Stomach (tissue), 4 donors: Measurements from ENCODE around the gene IQCM.

Source experiments
- CTCF ChIP-seq, 7 experiments: fragments of 450-650 bp in 4 of 7; fragments of 200-600 bp in 3 of 7; sonication (generic) in 3 of 7; IDR thresholded peaks; one replicate each; pipeline ENCODE4 v1.5.1; 2016 to 2019; ENCODE audit warnings: antibody characterized with exemption in 7 of 7, control low read depth in 2 of 7, mild to moderate bottlenecking in 1 of 7
- POLR2A ChIP-seq, 4 donors: fragments of 450-650 bp; IDR thresholded peaks; one replicate each; pipeline ENCODE4 v1.6.1; 2016; ENCODE audit warnings: antibody characterized with exemption in 4 of 4, control low read depth in 2 of 4, mild to moderate bottlenecking in 1 of 4, moderate library complexity in 1 of 4
- POLR2AphosphoS5 ChIP-seq, 3 donors: sonication (generic); formaldehyde crosslinking; IDR thresholded peaks; one replicate each; pipeline ENCODE4 v1.6.1; 2016; ENCODE audit warnings: antibody characterized with exemption in 3 of 3

GRCh38 chr4:149716728-149717127, 98.9 kb downstream of the IQCM start:
- TF ChIP-seq CTCF (IDR thresholded peaks at IDR 0.05) (no peak), POLR2A (IDR thresholded peaks at IDR 0.05) (no peak), POLR2AphosphoS5 (IDR thresholded peaks at IDR 0.05) (no peak)
